AG04449 (cell line): ENCODE results near the gene JPH3.

ENCODE experiments used
- CTCF ChIA-PET: fragments of 350-600 bp; formaldehyde crosslinking; extraction: SDS; loops from one replicate; lab custom pipeline; 2021; ENCODE audit warnings: antibody characterized with exemption; lab: Yijun Ruan, JAX
- POLR2A ChIA-PET: fragments of 400-600, 350-600 bp; formaldehyde crosslinking; extraction: SDS; loops from one replicate; lab custom pipeline; 2020; ENCODE audit warnings: antibody characterized with exemption, inconsistent platforms; lab: Yijun Ruan, JAX
- DNase-seq: peaks from one replicate; pipeline ENCODE4 v3.0.0-alpha.2; 2010; ENCODE audit warnings: low read depth, low spot score
- H3K4me3 ChIP-seq: 2 replicates; pipeline ENCODE4 v1.5.1; 2011; ENCODE audit warnings: low read depth, mild to moderate bottlenecking, control low read depth, low read length
- TF ChIP-seq, protein P1 (sequence below): IDR thresholded peaks from one replicate; pipeline ENCODE4 v1.5.1; 2011; ENCODE audit warnings: mild to moderate bottlenecking, moderate library complexity, low read length, control low read depth, inconsistent platforms; ENCODE audit not compliant: insufficient read depth; ENCODE audit errors: missing control alignments

The JPH3 gene

GRCh38 chr16:87682852-87683399 is 80.6 kb downstream of the JPH3 start:
- POLR2A ChIA-PET, result no interaction called here
- H3K4me3 ChIP-seq, result no peak overlapping the region
- TF ChIP-seq, protein P1, sequence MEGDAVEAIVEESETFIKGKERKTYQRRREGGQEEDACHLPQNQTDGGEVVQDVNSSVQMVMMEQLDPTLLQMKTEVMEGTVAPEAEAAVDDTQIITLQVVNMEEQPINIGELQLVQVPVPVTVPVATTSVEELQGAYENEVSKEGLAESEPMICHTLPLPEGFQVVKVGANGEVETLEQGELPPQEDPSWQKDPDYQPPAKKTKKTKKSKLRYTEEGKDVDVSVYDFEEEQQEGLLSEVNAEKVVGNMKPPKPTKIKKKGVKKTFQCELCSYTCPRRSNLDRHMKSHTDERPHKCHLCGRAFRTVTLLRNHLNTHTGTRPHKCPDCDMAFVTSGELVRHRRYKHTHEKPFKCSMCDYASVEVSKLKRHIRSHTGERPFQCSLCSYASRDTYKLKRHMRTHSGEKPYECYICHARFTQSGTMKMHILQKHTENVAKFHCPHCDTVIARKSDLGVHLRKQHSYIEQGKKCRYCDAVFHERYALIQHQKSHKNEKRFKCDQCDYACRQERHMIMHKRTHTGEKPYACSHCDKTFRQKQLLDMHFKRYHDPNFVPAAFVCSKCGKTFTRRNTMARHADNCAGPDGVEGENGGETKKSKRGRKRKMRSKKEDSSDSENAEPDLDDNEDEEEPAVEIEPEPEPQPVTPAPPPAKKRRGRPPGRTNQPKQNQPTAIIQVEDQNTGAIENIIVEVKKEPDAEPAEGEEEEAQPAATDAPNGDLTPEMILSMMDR, result no peak
- CTCF ChIA-PET, result interaction anchor here (1.2 to 1.8 kb wide), 2 partner anchors 9 to 94 kb away, joined by 3 to 5 read pairs; no protein-coding TSS in a partner anchor
- DNase-seq, result no peak

GRCh38 chr16:87684106-87684677 is 81.9 kb downstream of the JPH3 start:
- POLR2A ChIA-PET, result no interaction called here
- no peak for DNase-seq
- no peak overlapping the region for H3K4me3 ChIP-seq
- CTCF ChIA-PET, result interaction anchor here (1.2 to 1.3 kb wide), 2 partner anchors 11 to 18 kb away, joined by 3 read pairs; no protein-coding TSS in a partner anchor
- TF ChIP-seq, protein P1, result no peak

- H3K4me3 ChIP-seq, result no peak overlapping the region
- no peak for DNase-seq
- TF ChIP-seq, protein P1, result no peak
- POLR2A ChIA-PET, result no interaction called here
- CTCF ChIA-PET, result interaction anchor here (1.2 to 1.3 kb wide), 2 partner anchors 18 to 40 kb away, joined by 3 to 4 read pairs; no protein-coding TSS in a partner anchor
These were observed 82.5 kb downstream of the JPH3 start for GRCh38 chr16:87684711-87685404.

GRCh38 chr16:87685405-87685755 is 83.1 kb downstream of the JPH3 start:
- POLR2A ChIA-PET, result no interaction called here
- H3K4me3 ChIP-seq, result no peak overlapping the region
- CTCF ChIA-PET, result interaction anchor here (1.2 to 1.3 kb wide), 2 partner anchors 17 to 39 kb away, joined by 3 to 4 read pairs; no protein-coding TSS in a partner anchor
- TF ChIP-seq, protein P1, result no peak
- DNase-seq, result no peak

DNA sequence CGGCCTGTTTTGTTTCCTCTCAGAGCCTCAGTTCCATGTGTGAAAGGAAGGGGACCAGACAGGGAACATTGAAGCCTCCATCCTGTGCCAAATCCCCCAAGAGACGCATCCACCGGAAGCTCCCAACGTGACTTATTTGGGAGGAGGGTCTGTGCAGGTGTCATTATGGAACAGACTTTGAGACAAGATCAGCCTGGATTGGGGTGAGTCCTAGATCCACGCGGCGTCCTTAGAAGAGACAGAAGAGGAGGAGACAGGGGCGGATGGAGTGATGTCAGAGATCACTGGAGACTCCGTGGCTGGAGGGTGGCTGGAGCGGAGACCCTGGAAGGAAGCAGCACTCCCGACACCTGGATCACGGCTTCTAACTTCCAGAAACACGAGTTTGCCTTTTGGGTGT is 83.5 kb downstream of the JPH3 start:
- CTCF ChIA-PET, result interaction anchor here (1.2 kb wide), 1 partner anchor 39 kb away, joined by 4 read pairs; no protein-coding TSS in a partner anchor
- TF ChIP-seq, protein P1, result no peak
- no peak for DNase-seq
- POLR2A ChIA-PET, result no interaction called here
- no peak overlapping the region for H3K4me3 ChIP-seq

GRCh38 chr16:87686697-87687096 is 84.4 kb downstream of the JPH3 start:
- TF ChIP-seq, protein P1, result no peak
- DNase-seq, result no peak
- H3K4me3 ChIP-seq, result no peak overlapping the region
- POLR2A ChIA-PET, result no interaction called here
- CTCF ChIA-PET, result no interaction called here
